Measurements from ENCODE around the gene SNIP1.
"Not testable (repeated sequence)": the region's sequence is repeated elsewhere in the genome, so short reads cannot be mapped to it uniquely, and the experiment has no call there.

The SNIP1 gene

GRCh38 chr1:37553927-37554808, at the start of gene SNIP1:
TSS of gene SNIP1 (minus strand) at chr1:37554293. CDS start at chr1:37554229, 64 bp downstream.
- peak; percentile 82 for FAIRE-seq

- no peak for FAIRE-seq
Measured at GRCh38 chr1:37602750-37603694, 48.9 kb upstream of the SNIP1 start.

GRCh38 chr1:37601441-37601840, 47.3 kb upstream of the SNIP1 start:
- no peak for FAIRE-seq

- no peak for FAIRE-seq
Measured at GRCh38 chr1:37599940-37600339, 45.8 kb upstream of the SNIP1 start.

GRCh38 chr1:37596182-37596667, 42.1 kb upstream of the SNIP1 start:
- FAIRE-seq, result no peak

- FAIRE-seq, result peak; percentile 67
Measured at GRCh38 chr1:37595440-37596181, 41.5 kb upstream of the SNIP1 start, which contains the start of gene GNL2. TSS of gene GNL2 (minus strand) at chr1:37595937. CDS start at chr1:37595822, 115 bp downstream.

GRCh38 chr1:37593726-37594125, 39.6 kb upstream of the SNIP1 start:
- no peak for FAIRE-seq

GRCh38 chr1:37588939-37589338, 34.8 kb upstream of the SNIP1 start:
- FAIRE-seq, result no peak

GRCh38 chr1:37584544-37584943, 30.5 kb upstream of the SNIP1 start:
- FAIRE-seq, result not testable (repeated sequence)

- no peak for FAIRE-seq
Measured at GRCh38 chr1:37575692-37576091, 21.6 kb upstream of the SNIP1 start.

- no peak for FAIRE-seq
Measured at GRCh38 chr1:37574834-37575480, 20.9 kb upstream of the SNIP1 start.

GRCh38 chr1:37570528-37571334, 16.6 kb upstream of the SNIP1 start:
- FAIRE-seq, result no peak

- FAIRE-seq, result no peak
Measured at GRCh38 chr1:37567023-37567422, 12.9 kb upstream of the SNIP1 start.

GRCh38 chr1:37564892-37565291, 10.8 kb upstream of the SNIP1 start:
- no peak for FAIRE-seq

- no peak for FAIRE-seq
Measured at GRCh38 chr1:37562984-37563383, 8.9 kb upstream of the SNIP1 start.

- FAIRE-seq, result no peak
Measured at GRCh38 chr1:37561133-37562132, 7.3 kb upstream of the SNIP1 start.

- no peak for FAIRE-seq
Measured at GRCh38 chr1:37560401-37561132, 6.5 kb upstream of the SNIP1 start.

GRCh38 chr1:37559957-37560379, 5.9 kb upstream of the SNIP1 start:
- not testable (repeated sequence) for FAIRE-seq

GRCh38 chr1:37559080-37559479, 5.0 kb upstream of the SNIP1 start:
- no peak for FAIRE-seq

Measured in G401.6 (cell line).